Activated naive CD8-positive, alpha-beta T cell treated with anti-CD3 and anti-CD28 coated beads for 36 hours (primary cell): Measurements from ENCODE around the gene ALDH18A1. TPM values are rescaled to one million over a fixed set of nuclear protein-coding genes. Genes with fewer than 3 reads are reported as not detected.
A peak's percentile ranks its signal among the peaks of the same experiment; 100 is the strongest.

Experiments
- DNase-seq: peaks from one replicate; pipeline ENCODE4 v3.0.0; 2021
- H3K27ac Mint-ChIP-seq: one replicate; pipeline ENCODE4 v1.8.0; 2022; ENCODE audit warnings: mild to moderate bottlenecking, moderate library complexity, mixed read lengths
- H3K27me3 Mint-ChIP-seq: one replicate; pipeline ENCODE4 v1.8.0; 2022; ENCODE audit warnings: mild to moderate bottlenecking, mixed read lengths
- H3K36me3 Mint-ChIP-seq: one replicate; pipeline ENCODE4 v1.8.0; 2021; ENCODE audit warnings: mild to moderate bottlenecking, mixed read lengths
- H3K4me1 Mint-ChIP-seq: one replicate; pipeline ENCODE4 v1.8.0; 2021; ENCODE audit warnings: mixed read lengths
- H3K4me3 Mint-ChIP-seq: one replicate; pipeline ENCODE4 v1.8.0; 2022; ENCODE audit warnings: mild to moderate bottlenecking, moderate library complexity, mixed read lengths
- H3K9me3 Mint-ChIP-seq: one replicate; pipeline ENCODE4 v1.8.0; 2022; ENCODE audit warnings: mixed read lengths
- total RNA-seq, 2 experiments: library from RNA; stranded (reverse); gene quantifications; one replicate each; pipeline ENCODE4 v1.2.3, GENCODE V29; 2021

ALDH18A1 gene
- total RNA-seq, 2 experiments from 2014 or later = 127 to 128 TPM

DNA sequence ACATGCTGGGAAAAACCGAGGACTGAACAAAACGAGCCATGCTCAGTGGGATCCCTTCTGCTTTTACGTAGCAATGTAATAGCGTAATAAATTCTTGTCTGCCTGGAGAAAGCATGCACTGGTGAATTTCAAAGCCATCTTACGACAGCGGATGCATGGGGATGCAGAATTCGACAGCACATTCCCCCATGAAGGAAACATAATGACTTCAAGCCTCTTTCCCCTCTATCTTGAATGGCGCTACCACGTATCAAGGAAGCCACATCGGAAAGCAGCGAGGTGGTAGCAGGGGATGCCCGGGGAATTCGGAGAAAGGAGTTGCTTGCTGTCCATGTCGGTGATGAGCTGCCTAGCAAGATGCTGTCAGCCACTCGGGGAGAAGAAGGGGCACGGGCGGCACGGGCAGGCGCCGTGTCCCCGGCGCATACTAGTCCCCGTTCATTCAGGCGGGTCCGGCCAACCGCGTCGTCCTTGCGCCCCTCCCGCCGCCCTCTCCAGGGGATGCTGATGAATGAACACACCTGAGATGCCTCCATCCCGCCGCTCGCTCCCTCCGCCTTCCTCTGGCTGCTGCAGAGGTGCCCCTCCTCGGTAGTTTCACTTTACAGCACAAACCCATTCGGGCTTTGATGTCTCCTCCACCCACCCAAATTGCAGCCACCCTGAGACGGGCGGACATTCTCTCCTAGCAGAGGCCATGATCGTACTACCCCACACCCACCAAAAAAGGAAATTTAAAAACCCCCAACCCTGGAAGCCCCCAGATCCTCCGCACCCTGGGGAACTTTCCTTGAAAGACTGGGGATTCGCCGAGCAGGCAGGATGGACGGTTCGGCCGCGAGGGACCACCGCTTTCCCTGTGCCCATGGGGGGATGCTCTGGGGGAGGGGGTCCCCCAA, 96.0 kb downstream of the ALDH18A1 start:
- Mint-ChIP-seq H3K27me3 (peaks cover 7% of the 10 kb centered on the region), H3K9me3 (no peaks in the 10 kb centered on the region), H3K36me3 (no peaks in the 10 kb centered on the region), H3K4me3 (peak overlapping the region; percentile 95), H3K27ac (peak overlapping the region; percentile 70), H3K4me1 (peaks cover 9% of the 10 kb centered on the region)
- DNase-seq = peak; percentile 46

DNA sequence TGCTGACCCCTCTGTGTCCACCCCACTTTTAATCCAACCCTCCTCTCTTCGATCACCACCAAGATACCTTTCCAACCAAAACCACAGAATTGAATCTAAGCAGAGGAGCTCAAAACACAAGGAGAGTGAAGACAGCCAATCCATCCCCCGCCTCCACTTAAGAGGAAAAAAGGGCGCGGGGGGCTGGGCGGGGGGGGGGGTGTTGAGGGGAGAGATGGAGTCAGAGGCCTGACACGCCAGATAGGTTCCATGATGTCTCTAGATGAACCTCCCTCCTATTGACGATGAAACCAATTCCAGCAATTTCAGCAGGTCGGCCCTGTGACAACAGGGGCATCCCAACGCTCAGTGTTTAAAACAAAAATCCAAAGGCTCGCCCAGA, 96.6 kb downstream of the ALDH18A1 start:
- peak overlapping the region; percentile 95 for H3K4me3 Mint-ChIP-seq
- peaks cover 7% of the 10 kb centered on the region for H3K27me3 Mint-ChIP-seq
- no peak overlapping the region for H3K27ac Mint-ChIP-seq
- DNase-seq = no peak
- H3K4me1 Mint-ChIP-seq = peaks cover 9% of the 10 kb centered on the region
- H3K36me3 Mint-ChIP-seq = no peaks in the 10 kb centered on the region
- H3K9me3 Mint-ChIP-seq = no peaks in the 10 kb centered on the region

DNA sequence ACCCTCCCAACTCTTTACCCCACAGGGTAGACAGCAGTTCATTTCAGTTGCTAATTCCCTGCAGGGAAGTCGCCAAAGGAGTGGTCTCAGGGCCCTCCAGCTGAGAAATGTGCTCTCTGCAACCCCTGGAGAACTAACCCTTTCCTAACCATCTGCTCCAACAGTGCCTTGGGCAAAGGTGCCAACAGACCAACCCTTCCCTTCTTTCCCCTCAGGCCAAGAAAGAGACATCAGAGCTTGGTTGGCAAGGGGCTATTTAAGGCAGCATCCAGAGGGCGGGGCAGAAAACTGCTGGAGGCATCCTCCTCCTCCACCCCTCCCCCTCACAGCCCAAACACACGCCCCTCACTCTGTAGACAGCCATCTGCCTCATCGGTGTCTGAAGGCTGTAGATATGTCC, 97.0 kb downstream of the ALDH18A1 start:
- DNase-seq = no peak
- no peaks in the 10 kb centered on the region for H3K9me3 Mint-ChIP-seq
- peaks cover 7% of the 10 kb centered on the region for H3K27me3 Mint-ChIP-seq
- H3K36me3 Mint-ChIP-seq = no peaks in the 10 kb centered on the region
- no peak overlapping the region for H3K27ac Mint-ChIP-seq
- no peak overlapping the region for H3K4me3 Mint-ChIP-seq
- H3K4me1 Mint-ChIP-seq = peaks cover 9% of the 10 kb centered on the region

DNA sequence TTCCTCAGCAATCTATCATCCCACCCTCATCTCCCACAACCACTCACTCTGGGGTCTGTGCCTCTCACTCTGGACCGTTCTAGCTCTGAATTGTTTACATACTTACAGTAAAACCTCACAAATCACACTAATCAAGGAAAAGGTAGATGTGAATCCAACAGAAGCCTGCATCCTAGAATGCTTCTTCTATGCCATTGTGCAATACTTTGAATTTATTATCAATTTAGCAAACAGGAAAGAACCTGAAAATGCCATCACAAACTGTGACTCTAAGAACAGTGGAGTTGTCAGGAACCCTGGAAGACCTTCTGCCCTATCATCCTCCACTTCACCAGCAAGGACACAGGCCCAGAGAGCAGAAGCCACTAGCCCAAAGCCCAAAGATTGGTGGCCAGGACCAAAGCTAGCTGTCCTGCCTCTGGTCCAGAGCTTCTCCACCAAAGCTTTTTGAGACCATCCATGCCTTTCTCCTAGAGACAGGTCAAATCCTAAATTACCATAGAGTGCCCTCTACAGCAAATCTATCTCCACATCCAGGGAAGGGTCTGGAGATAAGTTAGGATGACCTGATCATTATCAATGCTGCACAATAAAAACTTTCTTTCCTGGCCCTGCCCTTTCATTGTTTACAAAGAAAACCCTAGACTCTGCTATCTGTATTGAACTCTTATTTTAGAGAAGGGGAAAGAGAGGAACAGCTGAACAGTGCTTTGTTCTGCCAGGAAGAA, 97.8 kb downstream of the ALDH18A1 start:
- Mint-ChIP-seq H3K9me3 (no peaks in the 10 kb centered on the region), H3K27me3 (peaks cover 7% of the 10 kb centered on the region), H3K4me3 (no peak overlapping the region)

DNA sequence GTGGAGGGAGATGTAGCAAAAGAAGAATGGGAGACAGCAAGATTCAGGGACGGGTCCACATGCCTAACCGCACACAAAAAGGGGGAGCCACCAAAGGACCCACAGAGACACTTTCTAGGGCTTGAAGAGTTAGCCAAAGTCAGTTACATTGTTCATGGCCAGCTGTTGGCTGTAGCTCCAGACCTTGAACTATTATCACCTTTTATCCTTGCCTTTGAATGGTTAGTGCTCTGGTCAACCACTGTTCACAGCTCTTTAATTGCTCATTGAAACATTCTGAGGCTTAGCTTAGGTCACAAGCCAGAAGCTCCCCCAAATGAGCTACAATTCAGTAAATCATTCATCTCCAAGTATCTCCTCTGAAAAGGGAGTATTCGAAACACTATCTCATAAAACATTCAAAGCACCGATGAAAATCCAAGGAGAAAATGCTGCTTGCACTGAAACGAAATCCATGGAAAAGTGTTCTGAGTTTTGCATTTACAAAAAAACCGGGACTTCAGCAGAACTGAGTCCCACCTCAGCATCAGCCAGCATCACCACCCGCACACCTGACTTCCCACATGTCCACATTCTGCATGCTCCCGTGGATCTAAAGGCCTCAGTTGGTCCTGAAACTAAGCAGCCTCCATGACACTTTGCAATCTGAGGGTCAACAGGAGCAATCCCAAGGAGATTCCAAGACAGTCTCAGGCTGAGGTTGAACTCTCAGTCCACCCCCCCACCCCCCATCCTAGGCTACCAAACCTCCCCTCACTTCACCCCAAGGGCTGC, 99.3 kb downstream of the ALDH18A1 start:
- Mint-ChIP-seq H3K27ac (no peak overlapping the region), H3K36me3 (no peaks in the 10 kb centered on the region), H3K4me1 (peaks cover 9% of the 10 kb centered on the region), H3K9me3 (no peaks in the 10 kb centered on the region), H3K27me3 (peaks cover 7% of the 10 kb centered on the region), H3K4me3 (no peak overlapping the region)
- no peak for DNase-seq

More for the DNA sequence above, 97.8 kb downstream of the ALDH18A1 start:
- Mint-ChIP-seq H3K36me3 (no peaks in the 10 kb centered on the region), H3K4me1 (peaks cover 9% of the 10 kb centered on the region), H3K27ac (no peak overlapping the region)
- DNase-seq = no peak

Other genes with a start within 250 kb of the ALDH18A1 start
- under 1 TPM; 0.54 to 0.64 TPM for gene SORBS1, start 95.3 kb downstream of the ALDH18A1 start, total RNA-seq
- 10 to 100 TPM; 25.2 to 26.2 TPM for gene TCTN3, start 37.2 kb upstream of the ALDH18A1 start, total RNA-seq
- under 1 TPM; 0.64 to 0.99 TPM for gene ENTPD1, start 99.5 kb upstream of the ALDH18A1 start, total RNA-seq